ENCODE results near the gene ELOVL2. TPM values are rescaled to one million over a fixed set of nuclear protein-coding genes. Genes with fewer than 3 reads are reported as not detected.
"Not testable (repeated sequence)": the region's sequence is repeated elsewhere in the genome, so short reads cannot be mapped to it uniquely, and the experiment has no call there.

Gene ELOVL2
- total RNA-seq, 3 donors from 2014 or later: 0.12 to 0.63 TPM; not detected in 1

GRCh38 chr6:11007715-11008608 lies 36.1 kb downstream of the ELOVL2 start:
- no peaks in the 10 kb centered on the region for H3K36me3 ChIP-seq (ENCODE audit: low read depth)
- H3K4me1 ChIP-seq (ENCODE audit: low read depth): no peaks in the 10 kb centered on the region
- intact Hi-C loops (cut with DNase I, micrococcal nuclease): no loop called here
- peak; percentile 62 for ATAC-seq
- H3K4me3 ChIP-seq: no peak overlapping the region
- DNase-seq: no peak
- H3K9me3 ChIP-seq: no peaks in the 10 kb centered on the region
- no peak for TF ChIP-seq CTCF (IDR thresholded peaks at IDR 0.05)

- DNase-seq (no peak), ATAC-seq (no peak)
- intact Hi-C loops (cut with DNase I, micrococcal nuclease): no loop called here
- no peak for TF ChIP-seq CTCF (IDR thresholded peaks at IDR 0.05)
- no peak overlapping the region for H3K4me3 ChIP-seq
- no peaks in the 10 kb centered on the region for H3K9me3 ChIP-seq
- no peaks in the 10 kb centered on the region for H3K36me3 ChIP-seq (ENCODE audit: low read depth)
- H3K4me1 ChIP-seq (ENCODE audit: low read depth): no peaks in the 10 kb centered on the region
Observed at GRCh38 chr6:11006061-11006460, 38.0 kb downstream of the ELOVL2 start.

GRCh38 chr6:11003297-11003696 lies 40.8 kb downstream of the ELOVL2 start:
- intact Hi-C loops (cut with DNase I, micrococcal nuclease); H3K4me1 ChIP-seq (ENCODE audit: low read depth); H3K36me3 ChIP-seq (ENCODE audit: low read depth); H3K9me3 ChIP-seq; H3K4me3 ChIP-seq; ATAC-seq; DNase-seq: not testable (repeated sequence)

GRCh38 chr6:11002176-11002575 lies 41.9 kb downstream of the ELOVL2 start:
- TF ChIP-seq CTCF (IDR thresholded peaks at IDR 0.05): no peak
- intact Hi-C loops (cut with DNase I, micrococcal nuclease): no loop called here
- ATAC-seq (no peak), DNase-seq (no peak)
- Histone ChIP-seq H3K36me3 (ENCODE audit: low read depth) (no peaks in the 10 kb centered on the region), H3K4me3 (no peak overlapping the region), H3K4me1 (ENCODE audit: low read depth) (no peaks in the 10 kb centered on the region), H3K9me3 (no peaks in the 10 kb centered on the region)

GRCh38 chr6:10999994-11000393 lies 44.1 kb downstream of the ELOVL2 start:
- no peak for TF ChIP-seq CTCF (IDR thresholded peaks at IDR 0.05)
- ATAC-seq (no peak), DNase-seq (no peak)

GRCh38 chr6:10995114-10995707 lies 48.9 kb downstream of the ELOVL2 start:
- no peak overlapping the region for H3K4me3 ChIP-seq
- TF ChIP-seq CTCF (IDR thresholded peaks at IDR 0.05): no peak
- H3K36me3 ChIP-seq (ENCODE audit: low read depth): no peaks in the 10 kb centered on the region
- H3K9me3 ChIP-seq: no peaks in the 10 kb centered on the region
- no peaks in the 10 kb centered on the region for H3K4me1 ChIP-seq (ENCODE audit: low read depth)
- intact Hi-C loops (cut with DNase I, micrococcal nuclease): no loop called here
- ATAC-seq (no peak), DNase-seq (no peak)

More at GRCh38 chr6:10999994-11000393, 44.1 kb downstream of the ELOVL2 start:
- Histone ChIP-seq H3K4me1 (ENCODE audit: low read depth) (no peaks in the 10 kb centered on the region), H3K9me3 (no peaks in the 10 kb centered on the region), H3K36me3 (ENCODE audit: low read depth) (no peaks in the 10 kb centered on the region), H3K4me3 (no peak overlapping the region)
- intact Hi-C loops (cut with DNase I, micrococcal nuclease): no loop called here
